ENCODE results near the gene SENP2. TPM values are rescaled to one million over a fixed set of nuclear protein-coding genes. Genes with fewer than 3 reads are reported as not detected.
"Not testable (repeated sequence)": the region's sequence is repeated elsewhere in the genome, so short reads cannot be mapped to it uniquely, and the experiment has no call there.

The SENP2 gene
- total RNA-seq, 3 donors from 2014 or later (not counting 1 experiment from before 2014, with no cell fraction given), result 57.8 to 59.8 (median 58.7) TPM

DNA sequence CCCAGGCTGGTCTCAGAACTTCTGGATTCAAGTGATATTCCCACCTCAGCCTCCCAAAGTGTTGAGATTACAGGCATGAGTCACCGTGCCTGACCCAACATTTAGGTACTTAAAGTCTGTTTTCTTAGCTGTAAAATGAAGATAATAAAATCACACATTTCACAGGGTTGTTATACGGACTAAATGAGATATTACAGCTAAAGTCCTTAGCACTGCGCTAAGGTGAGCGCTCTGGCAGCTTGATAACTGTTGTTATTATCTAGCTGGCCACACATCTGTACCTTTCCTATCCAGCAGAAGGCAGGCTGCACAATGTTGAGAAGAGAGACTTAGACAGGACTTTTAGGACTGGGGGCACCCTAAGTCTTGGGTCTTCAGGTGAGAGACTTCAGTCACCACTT, 31.0 kb upstream of the SENP2 start:
- Histone ChIP-seq H3K36me3 (ENCODE audit: control insufficient read depth, insufficient read depth, low read length) (no peaks in the 10 kb centered on the region), H3K9me3 (ENCODE audit: control insufficient read depth, insufficient read depth, low read length) (no peaks in the 10 kb centered on the region), H3K4me3 (ENCODE audit: low read length) (no peak overlapping the region), H3K27me3 (ENCODE audit: control insufficient read depth, insufficient read depth, low read length) (no peaks in the 10 kb centered on the region), H3K27ac (ENCODE audit: low read length) (no peak overlapping the region), H3K4me1 (ENCODE audit: control insufficient read depth, insufficient read depth, low read length) (peaks cover 5% of the 10 kb centered on the region)
- no peak overlapping the region for H3K4me3 Mint-ChIP-seq
- H3K36me3 Mint-ChIP-seq, result no peaks in the 10 kb centered on the region
- H3K27me3 Mint-ChIP-seq (ENCODE audit: low read depth in 2 of 2), result peaks cover 0 to 3% of the 10 kb centered on the region in 2 donors
- TF ChIP-seq, protein P1, sequence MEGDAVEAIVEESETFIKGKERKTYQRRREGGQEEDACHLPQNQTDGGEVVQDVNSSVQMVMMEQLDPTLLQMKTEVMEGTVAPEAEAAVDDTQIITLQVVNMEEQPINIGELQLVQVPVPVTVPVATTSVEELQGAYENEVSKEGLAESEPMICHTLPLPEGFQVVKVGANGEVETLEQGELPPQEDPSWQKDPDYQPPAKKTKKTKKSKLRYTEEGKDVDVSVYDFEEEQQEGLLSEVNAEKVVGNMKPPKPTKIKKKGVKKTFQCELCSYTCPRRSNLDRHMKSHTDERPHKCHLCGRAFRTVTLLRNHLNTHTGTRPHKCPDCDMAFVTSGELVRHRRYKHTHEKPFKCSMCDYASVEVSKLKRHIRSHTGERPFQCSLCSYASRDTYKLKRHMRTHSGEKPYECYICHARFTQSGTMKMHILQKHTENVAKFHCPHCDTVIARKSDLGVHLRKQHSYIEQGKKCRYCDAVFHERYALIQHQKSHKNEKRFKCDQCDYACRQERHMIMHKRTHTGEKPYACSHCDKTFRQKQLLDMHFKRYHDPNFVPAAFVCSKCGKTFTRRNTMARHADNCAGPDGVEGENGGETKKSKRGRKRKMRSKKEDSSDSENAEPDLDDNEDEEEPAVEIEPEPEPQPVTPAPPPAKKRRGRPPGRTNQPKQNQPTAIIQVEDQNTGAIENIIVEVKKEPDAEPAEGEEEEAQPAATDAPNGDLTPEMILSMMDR (IDR thresholded peaks at IDR 0.05), result no peak
- no peaks in the 10 kb centered on the region for H3K9me3 Mint-ChIP-seq
- 94% methylated on average over 3 of the region's 4 CpGs for WGBS (ENCODE audit: insufficient coverage)
- intact Hi-C loops (cut with micrococcal nuclease), result loop anchor here (10.0 kb wide), 1 partner anchor 190 kb away; the partner anchor contains the start of gene MAP3K13
- peaks cover 16 to 17% of the 10 kb centered on the region in 2 donors for H3K4me1 Mint-ChIP-seq
- H3K27ac Mint-ChIP-seq, result no peak overlapping the region
- DNase-seq (no peak), ATAC-seq (no peak)

GRCh38 chr3:185555860-185556347, 30.2 kb upstream of the SENP2 start:
- 50% methylated on average over 1 of the region's 1 CpG for WGBS (ENCODE audit: insufficient coverage)
- no peak for ATAC-seq
- H3K9me3 Mint-ChIP-seq, result no peaks in the 10 kb centered on the region
- Histone ChIP-seq H3K4me1 (ENCODE audit: control insufficient read depth, insufficient read depth, low read length) (peaks cover 6% of the 10 kb centered on the region), H3K27ac (ENCODE audit: low read length) (no peak overlapping the region), H3K36me3 (ENCODE audit: control insufficient read depth, insufficient read depth, low read length) (no peaks in the 10 kb centered on the region), H3K9me3 (ENCODE audit: control insufficient read depth, insufficient read depth, low read length) (no peaks in the 10 kb centered on the region), H3K27me3 (ENCODE audit: control insufficient read depth, insufficient read depth, low read length) (no peaks in the 10 kb centered on the region), H3K4me3 (ENCODE audit: low read length) (no peak overlapping the region)
- TF ChIP-seq, protein P1 (IDR thresholded peaks at IDR 0.05), result no peak
- no peak for DNase-seq
- H3K27me3 Mint-ChIP-seq (ENCODE audit: low read depth in 2 of 2), result peaks cover 0 to 3% of the 10 kb centered on the region in 2 donors
- H3K4me1 Mint-ChIP-seq, result peaks cover 17% of the 10 kb centered on the region in 2 donors
- H3K4me3 Mint-ChIP-seq, result no peak overlapping the region
- H3K36me3 Mint-ChIP-seq, result no peaks in the 10 kb centered on the region
- no peak overlapping the region for H3K27ac Mint-ChIP-seq
- intact Hi-C loops (cut with micrococcal nuclease), result loop anchor here (10.0 kb wide), 1 partner anchor 191 kb away; the partner anchor contains the start of gene MAP3K13

DNA sequence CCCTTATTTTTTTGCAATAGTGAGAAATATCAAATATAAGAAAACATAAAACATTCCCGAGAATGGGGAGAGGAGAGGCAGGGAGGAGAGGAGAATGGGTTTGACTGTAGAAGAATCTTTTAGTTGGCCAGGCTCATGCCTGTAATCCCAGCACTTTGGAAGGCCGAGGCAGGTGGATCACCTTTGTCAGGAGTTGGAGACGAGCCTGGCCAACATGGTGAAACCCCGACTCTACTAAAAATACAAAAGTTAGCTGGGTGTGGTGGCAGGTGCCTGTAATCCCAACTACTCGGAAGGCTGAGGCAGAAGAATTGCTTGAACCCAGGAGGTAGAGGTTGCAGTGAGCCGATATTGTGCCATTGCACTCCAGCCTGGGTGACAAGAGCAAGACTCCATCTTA, 29.5 kb upstream of the SENP2 start:
- 89% methylated on average over 5 of the region's 6 CpGs for WGBS (ENCODE audit: insufficient coverage)
- not testable (repeated sequence) for H3K9me3 Mint-ChIP-seq; H3K27ac ChIP-seq (ENCODE audit: low read length); H3K27me3 ChIP-seq (ENCODE audit: control insufficient read depth, insufficient read depth, low read length); H3K4me3 ChIP-seq (ENCODE audit: low read length); H3K4me3 Mint-ChIP-seq; H3K27me3 Mint-ChIP-seq (ENCODE audit: low read depth in 2 of 2); H3K27ac Mint-ChIP-seq; DNase-seq; H3K36me3 Mint-ChIP-seq; H3K36me3 ChIP-seq (ENCODE audit: control insufficient read depth, insufficient read depth, low read length); ATAC-seq; H3K9me3 ChIP-seq (ENCODE audit: control insufficient read depth, insufficient read depth, low read length)
- intact Hi-C loops (cut with micrococcal nuclease), result loop anchor here (10.0 kb wide), 1 partner anchor 192 kb away; the partner anchor contains the start of gene MAP3K13
- peaks cover 17 to 24% of the 10 kb centered on the region in 2 donors for H3K4me1 Mint-ChIP-seq
- H3K4me1 ChIP-seq (ENCODE audit: control insufficient read depth, insufficient read depth, low read length), result peaks cover 13% of the 10 kb centered on the region

- intact Hi-C loops (cut with micrococcal nuclease), result loop anchor here (10.0 kb wide), 1 partner anchor 194 kb away; the partner anchor contains the start of gene MAP3K13
- Mint-ChIP-seq H3K36me3 (no peaks in the 10 kb centered on the region), H3K4me1 (peaks cover 10 to 25% of the 10 kb centered on the region in 2 donors), H3K27ac (peak overlapping the region in 1 of 2 donors; percentile 86), H3K9me3 (no peaks in the 10 kb centered on the region), H3K4me3 (no peak overlapping the region), H3K27me3 (ENCODE audit: low read depth in 2 of 2) (peaks cover 0 to 3% of the 10 kb centered on the region in 2 donors)
- Histone ChIP-seq H3K4me1 (ENCODE audit: control insufficient read depth, insufficient read depth, low read length) (peaks cover 17% of the 10 kb centered on the region), H3K9me3 (ENCODE audit: control insufficient read depth, insufficient read depth, low read length) (no peaks in the 10 kb centered on the region), H3K27me3 (ENCODE audit: control insufficient read depth, insufficient read depth, low read length) (no peaks in the 10 kb centered on the region), H3K36me3 (ENCODE audit: control insufficient read depth, insufficient read depth, low read length) (no peaks in the 10 kb centered on the region), H3K27ac (ENCODE audit: low read length) (no peak overlapping the region), H3K4me3 (ENCODE audit: low read length) (no peak overlapping the region)
- no peak for DNase-seq
- TF ChIP-seq, protein P1 (IDR thresholded peaks at IDR 0.05), result no peak
- WGBS (ENCODE audit: insufficient coverage), result 100% methylated on average over 3 of the region's 3 CpGs
- no peak for ATAC-seq
Observed at GRCh38 chr3:185558395-185558794, 27.7 kb upstream of the SENP2 start.

All from natural killer cell (primary cell).